ENCODE results near the gene ADGRF1.
"Not testable (repeated sequence)": the region's sequence is repeated elsewhere in the genome, so short reads cannot be mapped to it uniquely, and the experiment has no call there.

The ADGRF1 gene

GRCh38 chr6:47042275-47042791 is at the start of gene ADGRF1:
Gene ADGRF1, minus strand, starts transcription at chr6:47042332. Its CDS starts 13,271 bp downstream, at chr6:47029061.
- Histone ChIP-seq H3K4me3 (ENCODE audit: low read depth in 1 of 2, low read length in 2 of 2) (no peak within 1 kb of the TSS), H3K36me3 (ENCODE audit: control insufficient read depth in 1 of 2, insufficient read depth in 2 of 2, low read length in 2 of 2) (no peaks in the 10 kb centered on the region), H3K9me3 (ENCODE audit: control insufficient read depth in 1 of 2, low read length in 2 of 2) (no peaks in the 10 kb centered on the region), H3K27me3 (ENCODE audit: low read depth, low read length) (no peaks in the 10 kb centered on the region), H3K4me1 (ENCODE audit: control insufficient read depth in 1 of 2, insufficient read depth in 2 of 2, low read length in 2 of 2) (no peaks in the 10 kb centered on the region), H3K27ac (ENCODE audit: low read length) (no peak within 1 kb of the TSS)

GRCh38 chr6:47090881-47091280 is 48.7 kb upstream of the ADGRF1 start:
- H3K27ac ChIP-seq (ENCODE audit: low read length), result no peak overlapping the region

GRCh38 chr6:47089473-47089872 is 47.3 kb upstream of the ADGRF1 start:
- not testable (repeated sequence) for H3K27ac ChIP-seq (ENCODE audit: low read length); H3K27me3 ChIP-seq (ENCODE audit: low read depth, low read length); H3K4me3 ChIP-seq (ENCODE audit: low read depth in 1 of 2, low read length in 2 of 2); H3K36me3 ChIP-seq (ENCODE audit: control insufficient read depth in 1 of 2, insufficient read depth in 2 of 2, low read length in 2 of 2); H3K9me3 ChIP-seq (ENCODE audit: control insufficient read depth in 1 of 2, low read length in 2 of 2)
- peaks cover 2 to 14% of the 10 kb centered on the region in 2 donors for H3K4me1 ChIP-seq (ENCODE audit: control insufficient read depth in 1 of 2, insufficient read depth in 2 of 2, low read length in 2 of 2)

More at GRCh38 chr6:47090881-47091280, 48.7 kb upstream of the ADGRF1 start:
- Histone ChIP-seq H3K27me3 (ENCODE audit: low read depth, low read length) (no peaks in the 10 kb centered on the region), H3K9me3 (ENCODE audit: control insufficient read depth in 1 of 2, low read length in 2 of 2) (no peaks in the 10 kb centered on the region), H3K4me1 (ENCODE audit: control insufficient read depth in 1 of 2, insufficient read depth in 2 of 2, low read length in 2 of 2) (peaks cover 6 to 17% of the 10 kb centered on the region in 2 donors), H3K36me3 (ENCODE audit: control insufficient read depth in 1 of 2, insufficient read depth in 2 of 2, low read length in 2 of 2) (no peaks in the 10 kb centered on the region), H3K4me3 (ENCODE audit: low read depth in 1 of 2, low read length in 2 of 2) (no peak overlapping the region)

- H3K4me3 ChIP-seq (ENCODE audit: low read depth in 1 of 2, low read length in 2 of 2), result no peak overlapping the region
Measured at GRCh38 chr6:47086051-47086770, 44.1 kb upstream of the ADGRF1 start.

GRCh38 chr6:47084610-47085009 is 42.5 kb upstream of the ADGRF1 start:
- Histone ChIP-seq H3K27ac (ENCODE audit: low read length) (no peak overlapping the region), H3K4me1 (ENCODE audit: control insufficient read depth in 1 of 2, insufficient read depth in 2 of 2, low read length in 2 of 2) (peaks cover 0 to 18% of the 10 kb centered on the region in 2 donors), H3K9me3 (ENCODE audit: control insufficient read depth in 1 of 2, low read length in 2 of 2) (no peaks in the 10 kb centered on the region), H3K4me3 (ENCODE audit: low read depth in 1 of 2, low read length in 2 of 2) (no peak overlapping the region), H3K27me3 (ENCODE audit: low read depth, low read length) (no peaks in the 10 kb centered on the region), H3K36me3 (ENCODE audit: control insufficient read depth in 1 of 2, insufficient read depth in 2 of 2, low read length in 2 of 2) (no peaks in the 10 kb centered on the region)

More at GRCh38 chr6:47086051-47086770, 44.1 kb upstream of the ADGRF1 start:
- no peak overlapping the region for H3K27ac ChIP-seq (ENCODE audit: low read length)
- H3K36me3 ChIP-seq (ENCODE audit: control insufficient read depth in 1 of 2, insufficient read depth in 2 of 2, low read length in 2 of 2), result no peaks in the 10 kb centered on the region
- no peaks in the 10 kb centered on the region for H3K27me3 ChIP-seq (ENCODE audit: low read depth, low read length)
- no peaks in the 10 kb centered on the region for H3K9me3 ChIP-seq (ENCODE audit: control insufficient read depth in 1 of 2, low read length in 2 of 2)
- H3K4me1 ChIP-seq (ENCODE audit: control insufficient read depth in 1 of 2, insufficient read depth in 2 of 2, low read length in 2 of 2), result peaks cover 0 to 18% of the 10 kb centered on the region in 2 donors

- Histone ChIP-seq H3K4me3 (ENCODE audit: low read depth in 1 of 2, low read length in 2 of 2) (no peak overlapping the region), H3K4me1 (ENCODE audit: control insufficient read depth in 1 of 2, insufficient read depth in 2 of 2, low read length in 2 of 2) (peaks cover 0 to 18% of the 10 kb centered on the region in 2 donors), H3K9me3 (ENCODE audit: control insufficient read depth in 1 of 2, low read length in 2 of 2) (no peaks in the 10 kb centered on the region), H3K27ac (ENCODE audit: low read length) (no peak overlapping the region), H3K27me3 (ENCODE audit: low read depth, low read length) (no peaks in the 10 kb centered on the region), H3K36me3 (ENCODE audit: control insufficient read depth in 1 of 2, insufficient read depth in 2 of 2, low read length in 2 of 2) (no peaks in the 10 kb centered on the region)
Measured at GRCh38 chr6:47083586-47084047, 41.5 kb upstream of the ADGRF1 start.

GRCh38 chr6:47080083-47080596 is 38.0 kb upstream of the ADGRF1 start:
- Histone ChIP-seq H3K4me1 (ENCODE audit: control insufficient read depth in 1 of 2, insufficient read depth in 2 of 2, low read length in 2 of 2) (peaks cover 14 to 35% of the 10 kb centered on the region in 2 donors), H3K9me3 (ENCODE audit: control insufficient read depth in 1 of 2, low read length in 2 of 2) (no peaks in the 10 kb centered on the region), H3K27me3 (ENCODE audit: low read depth, low read length) (no peaks in the 10 kb centered on the region)

GRCh38 chr6:47079638-47080037 is 37.5 kb upstream of the ADGRF1 start:
- Histone ChIP-seq H3K9me3 (ENCODE audit: control insufficient read depth in 1 of 2, low read length in 2 of 2) (no peaks in the 10 kb centered on the region), H3K27me3 (ENCODE audit: low read depth, low read length) (no peaks in the 10 kb centered on the region), H3K4me3 (ENCODE audit: low read depth in 1 of 2, low read length in 2 of 2) (no peak overlapping the region), H3K27ac (ENCODE audit: low read length) (no peak overlapping the region), H3K36me3 (ENCODE audit: control insufficient read depth in 1 of 2, insufficient read depth in 2 of 2, low read length in 2 of 2) (no peaks in the 10 kb centered on the region), H3K4me1 (ENCODE audit: control insufficient read depth in 1 of 2, insufficient read depth in 2 of 2, low read length in 2 of 2) (peaks cover 14 to 31% of the 10 kb centered on the region in 2 donors)

More at GRCh38 chr6:47080083-47080596, 38.0 kb upstream of the ADGRF1 start:
- no peaks in the 10 kb centered on the region for H3K36me3 ChIP-seq (ENCODE audit: control insufficient read depth in 1 of 2, insufficient read depth in 2 of 2, low read length in 2 of 2)
- no peak overlapping the region for H3K4me3 ChIP-seq (ENCODE audit: low read depth in 1 of 2, low read length in 2 of 2)
- H3K27ac ChIP-seq (ENCODE audit: low read length), result no peak overlapping the region

- Histone ChIP-seq H3K36me3 (ENCODE audit: control insufficient read depth in 1 of 2, insufficient read depth in 2 of 2, low read length in 2 of 2) (no peaks in the 10 kb centered on the region), H3K4me3 (ENCODE audit: low read depth in 1 of 2, low read length in 2 of 2) (no peak overlapping the region)
Measured at GRCh38 chr6:47078991-47079390, 36.9 kb upstream of the ADGRF1 start.

GRCh38 chr6:47076422-47077344 is 34.6 kb upstream of the ADGRF1 start:
- no peak overlapping the region for H3K27ac ChIP-seq (ENCODE audit: low read length)
- H3K4me1 ChIP-seq (ENCODE audit: control insufficient read depth in 1 of 2, insufficient read depth in 2 of 2, low read length in 2 of 2), result peaks cover 14 to 17% of the 10 kb centered on the region in 2 donors
- no peaks in the 10 kb centered on the region for H3K9me3 ChIP-seq (ENCODE audit: control insufficient read depth in 1 of 2, low read length in 2 of 2)
- H3K27me3 ChIP-seq (ENCODE audit: low read depth, low read length), result no peaks in the 10 kb centered on the region
- no peaks in the 10 kb centered on the region for H3K36me3 ChIP-seq (ENCODE audit: control insufficient read depth in 1 of 2, insufficient read depth in 2 of 2, low read length in 2 of 2)
- no peak overlapping the region for H3K4me3 ChIP-seq (ENCODE audit: low read depth in 1 of 2, low read length in 2 of 2)

More at GRCh38 chr6:47078991-47079390, 36.9 kb upstream of the ADGRF1 start:
- no peak overlapping the region for H3K27ac ChIP-seq (ENCODE audit: low read length)
- H3K4me1 ChIP-seq (ENCODE audit: control insufficient read depth in 1 of 2, insufficient read depth in 2 of 2, low read length in 2 of 2), result peaks cover 14 to 24% of the 10 kb centered on the region in 2 donors
- H3K27me3 ChIP-seq (ENCODE audit: low read depth, low read length), result no peaks in the 10 kb centered on the region
- H3K9me3 ChIP-seq (ENCODE audit: control insufficient read depth in 1 of 2, low read length in 2 of 2), result no peaks in the 10 kb centered on the region

Data from muscle layer of duodenum (tissue), 2 donors.